Uterus (tissue), 2 donors: Measurements from ENCODE around the gene CEBPG.

Experiments used
- POLR2A ChIP-seq, 2 donors: fragments of 450-650 bp; IDR thresholded peaks; one replicate each; pipeline ENCODE4 v1.6.1; 2016; ENCODE audit warnings: antibody characterized with exemption in 2 of 2, mild to moderate bottlenecking in 1 of 2, moderate library complexity in 1 of 2
- TF ChIP-seq, protein P1 (sequence below), 4 experiments: fragments of 200-600 bp in 2 of 4; fragments of 450-650 bp in 2 of 4; sonication (generic) in 2 of 4; IDR thresholded peaks; one replicate each; pipeline ENCODE4 v1.5.1; 2016 to 2019; ENCODE audit warnings: antibody characterized with exemption in 4 of 4, mild to moderate bottlenecking in 2 of 4, moderate library complexity in 1 of 4

GRCh38 chr19:33407716-33408115 is 34.2 kb downstream of the CEBPG start:
- TF ChIP-seq, protein P1, sequence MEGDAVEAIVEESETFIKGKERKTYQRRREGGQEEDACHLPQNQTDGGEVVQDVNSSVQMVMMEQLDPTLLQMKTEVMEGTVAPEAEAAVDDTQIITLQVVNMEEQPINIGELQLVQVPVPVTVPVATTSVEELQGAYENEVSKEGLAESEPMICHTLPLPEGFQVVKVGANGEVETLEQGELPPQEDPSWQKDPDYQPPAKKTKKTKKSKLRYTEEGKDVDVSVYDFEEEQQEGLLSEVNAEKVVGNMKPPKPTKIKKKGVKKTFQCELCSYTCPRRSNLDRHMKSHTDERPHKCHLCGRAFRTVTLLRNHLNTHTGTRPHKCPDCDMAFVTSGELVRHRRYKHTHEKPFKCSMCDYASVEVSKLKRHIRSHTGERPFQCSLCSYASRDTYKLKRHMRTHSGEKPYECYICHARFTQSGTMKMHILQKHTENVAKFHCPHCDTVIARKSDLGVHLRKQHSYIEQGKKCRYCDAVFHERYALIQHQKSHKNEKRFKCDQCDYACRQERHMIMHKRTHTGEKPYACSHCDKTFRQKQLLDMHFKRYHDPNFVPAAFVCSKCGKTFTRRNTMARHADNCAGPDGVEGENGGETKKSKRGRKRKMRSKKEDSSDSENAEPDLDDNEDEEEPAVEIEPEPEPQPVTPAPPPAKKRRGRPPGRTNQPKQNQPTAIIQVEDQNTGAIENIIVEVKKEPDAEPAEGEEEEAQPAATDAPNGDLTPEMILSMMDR (IDR thresholded peaks at IDR 0.05), result no peak
- no peak for TF ChIP-seq POLR2A (IDR thresholded peaks at IDR 0.05)
